Lower lobe of right lung (tissue), 2 donors: ENCODE results near the gene CLDN3. TPM values are rescaled to one million over a fixed set of nuclear protein-coding genes. Genes with fewer than 3 reads are reported as not detected.

ENCODE experiments used
- ATAC-seq, 2 donors: fragments of 200-7000 bp; cut with Tn5 transposase; one replicate each; pipeline ENCODE4 v1.9.1; 2020 to 2022; ENCODE audit warnings: mild to moderate bottlenecking in 2 of 2, moderate library complexity in 2 of 2
- DNase-seq: peaks from one replicate; pipeline ENCODE4 v3.0.0-alpha.2; 2020
- H3K27ac ChIP-seq: fragments of 200-600 bp; one replicate; pipeline ENCODE4 v1.8.0; 2022
- H3K27me3 ChIP-seq: fragments of 200-600 bp; one replicate; pipeline ENCODE4 v1.8.0; 2022; ENCODE audit warnings: low read depth
- H3K36me3 ChIP-seq: fragments of 200-600 bp; one replicate; pipeline ENCODE4 v1.8.0; 2022; ENCODE audit warnings: mild to moderate bottlenecking
- H3K4me1 ChIP-seq: fragments of 200-600 bp; one replicate; pipeline ENCODE4 v1.8.0; 2022
- H3K4me3 ChIP-seq: fragments of 200-600 bp; one replicate; pipeline ENCODE4 v1.8.0; 2022; ENCODE audit warnings: mild to moderate bottlenecking
- H3K9me3 ChIP-seq: fragments of 200-600 bp; one replicate; pipeline ENCODE4 v1.8.0; 2022
- CTCF ChIP-seq: fragments of 200-600 bp; IDR thresholded peaks from one replicate; pipeline ENCODE4 v1.8.0; 2022; ENCODE audit warnings: antibody characterized with exemption, mild to moderate bottlenecking
- intact Hi-C: fragments of 100-400 bp; cut with DNase I; formaldehyde crosslinking; loops from one replicate; pipeline ENCODE4 v1.11.0; 2022
- total RNA-seq: library from RNA; stranded (reverse); fragmentation: NEBNext Ultra II Directional; extraction: Animal tissue kit (Norgen Biotek cat#: 25700); gene quantifications from one replicate; pipeline ENCODE4 v1.2.1, GENCODE V29; 2021
- donor health status: DM: no; HTN: yes; CAD: no; lungs with severe emphysema.

CLDN3 gene
- total RNA-seq, 1 donor from 2014 or later, result 12.8 TPM

DNA sequence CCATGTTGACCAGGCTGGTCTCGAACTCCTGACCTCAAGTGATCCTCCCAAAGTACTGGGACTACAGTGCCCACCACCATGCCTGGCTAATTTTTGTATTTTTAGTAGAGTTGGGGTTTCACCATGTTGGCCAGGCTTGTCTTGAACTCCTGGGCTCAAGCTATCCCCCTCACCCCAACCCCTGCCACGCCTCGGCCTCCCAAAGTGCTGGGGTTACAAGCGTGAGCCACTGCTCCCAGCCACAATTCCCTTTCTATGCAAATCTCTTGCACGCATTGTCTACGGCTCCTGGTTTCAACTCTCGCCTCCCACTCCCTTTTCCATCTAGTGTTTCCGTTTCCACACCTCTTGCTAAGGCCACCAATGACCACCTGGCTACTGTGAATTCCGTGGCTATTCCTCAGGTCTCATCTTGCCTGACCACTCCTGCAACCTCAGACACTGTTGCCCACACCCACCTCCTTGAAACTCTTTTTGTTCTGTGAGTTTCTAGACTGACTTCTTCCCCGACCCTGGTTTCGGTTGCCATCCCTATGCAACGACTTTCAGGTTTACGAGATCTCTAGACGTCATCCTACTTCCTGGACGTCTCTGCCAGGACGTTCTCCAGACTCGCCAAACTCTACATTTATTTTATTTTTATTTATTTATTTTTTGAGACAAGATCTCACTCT lies 3.4 kb downstream of the CLDN3 start:
- intact Hi-C loops, result no loop called here
- Histone ChIP-seq H3K36me3 (no peaks in the 10 kb centered on the region), H3K27me3 (peaks cover 41% of the 10 kb centered on the region), H3K9me3 (no peaks in the 10 kb centered on the region), H3K4me1 (peaks cover 13% of the 10 kb centered on the region), H3K27ac (no peak overlapping the region), H3K4me3 (no peak overlapping the region)
- ATAC-seq (no peak), DNase-seq (no peak)
- TF ChIP-seq CTCF, result no peak

DNA sequence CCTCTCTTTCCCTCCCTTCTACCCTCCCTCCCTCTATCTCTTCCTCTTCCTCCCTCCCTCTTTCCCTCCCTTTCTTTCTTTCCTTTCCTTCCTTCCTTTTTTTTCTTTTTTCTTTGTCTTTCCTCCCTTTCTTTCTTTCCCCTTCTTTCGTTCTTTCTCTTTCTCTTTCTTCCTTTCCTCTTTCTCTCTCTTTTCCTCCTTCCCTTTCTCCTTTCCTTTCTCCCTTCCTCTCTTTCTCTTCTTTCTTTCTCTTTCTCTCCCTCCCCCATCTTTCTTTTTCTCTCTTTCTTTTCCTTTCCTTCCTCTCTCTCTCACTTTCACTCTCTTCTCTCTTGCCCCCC lies 7.4 kb downstream of the CLDN3 start:
- H3K4me1 ChIP-seq, result no peaks in the 10 kb centered on the region

DNA sequence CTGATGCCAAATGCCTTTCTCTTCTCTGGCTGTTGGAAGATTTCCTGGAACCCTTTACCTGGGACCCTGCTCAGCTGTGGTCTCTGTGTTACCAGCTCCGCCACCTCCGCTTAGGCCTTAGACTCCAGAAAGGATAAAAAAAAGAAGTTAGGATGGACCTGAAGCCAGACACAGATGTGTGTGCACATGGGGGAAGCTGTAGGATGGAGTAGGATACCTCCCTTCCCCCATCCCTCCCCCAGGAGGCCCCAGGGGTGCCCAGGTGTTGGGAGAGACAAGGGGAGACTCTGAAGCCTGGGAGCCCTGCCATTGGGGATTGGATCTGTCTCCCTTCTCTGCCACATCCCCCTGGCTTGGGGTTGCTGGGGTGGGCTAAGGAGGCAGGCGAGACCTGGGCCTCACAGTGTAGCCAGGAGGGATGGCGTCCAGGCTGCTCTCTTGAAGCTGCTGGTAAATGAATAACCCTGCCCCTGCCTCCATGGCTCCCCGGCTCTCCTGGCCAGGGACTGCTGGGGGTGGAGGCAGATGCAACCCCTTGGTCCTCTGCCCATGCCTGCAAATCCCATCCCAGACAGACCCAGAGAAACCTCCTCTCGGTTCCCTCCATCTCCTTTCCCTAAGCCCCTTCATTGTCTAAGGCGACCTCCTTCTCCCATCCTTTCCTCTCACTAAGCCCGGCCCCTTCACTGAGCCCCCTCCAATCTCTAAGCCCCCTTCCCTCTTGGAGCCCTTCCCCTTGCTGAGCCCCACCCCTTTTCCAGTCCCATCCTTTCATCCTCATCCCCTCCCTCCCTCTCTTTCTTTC lies 8.0 kb downstream of the CLDN3 start:
- Histone ChIP-seq H3K4me1 (no peaks in the 10 kb centered on the region), H3K9me3 (no peaks in the 10 kb centered on the region), H3K36me3 (no peaks in the 10 kb centered on the region), H3K27ac (no peak overlapping the region), H3K27me3 (no peaks in the 10 kb centered on the region), H3K4me3 (no peak overlapping the region)
- ATAC-seq (peak in 1 of 2 donors; percentile 21), DNase-seq (no peak)
- no peak for TF ChIP-seq CTCF
- intact Hi-C loops, result no loop called here

More for the DNA sequence above, 7.4 kb downstream of the CLDN3 start:
- peaks cover 3% of the 10 kb centered on the region for H3K27me3 ChIP-seq
- H3K4me3 ChIP-seq, result no peak overlapping the region
- ATAC-seq, result no peak
- TF ChIP-seq CTCF, result no peak
- H3K9me3 ChIP-seq, result no peaks in the 10 kb centered on the region
- intact Hi-C loops, result no loop called here
- no peak overlapping the region for H3K27ac ChIP-seq
- no peak for DNase-seq
- H3K36me3 ChIP-seq, result no peaks in the 10 kb centered on the region

DNA sequence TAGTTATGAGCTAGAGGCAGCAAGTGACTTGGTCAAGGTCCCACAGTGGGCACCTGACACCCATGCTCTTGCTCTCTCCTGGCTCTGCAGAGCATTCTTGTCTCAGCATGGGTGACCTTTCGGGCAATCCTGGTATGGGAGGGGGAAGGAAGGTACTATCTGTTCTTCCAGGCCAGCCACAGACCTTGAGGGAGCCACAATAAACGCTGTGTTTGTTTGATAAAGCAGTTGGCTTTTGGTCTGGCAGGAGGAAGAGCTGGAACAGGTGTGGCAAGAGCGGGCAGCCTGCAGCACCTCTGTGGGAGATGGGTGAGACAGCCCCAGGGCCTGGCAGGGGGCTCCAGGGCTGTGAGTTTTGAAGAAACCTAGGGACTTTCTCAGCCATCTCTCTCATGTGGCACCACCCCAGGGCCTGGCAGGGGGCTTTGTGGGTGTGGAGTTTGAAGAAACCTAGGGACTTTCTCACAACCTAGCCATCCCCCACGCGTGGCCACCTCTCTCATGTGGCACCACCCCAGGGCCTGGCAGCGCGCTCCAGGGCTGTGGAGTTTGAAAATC lies 11.4 kb downstream of the CLDN3 start:
- Histone ChIP-seq H3K4me3 (no peak overlapping the region), H3K27ac (no peak overlapping the region), H3K9me3 (no peaks in the 10 kb centered on the region), H3K4me1 (no peaks in the 10 kb centered on the region), H3K36me3 (no peaks in the 10 kb centered on the region), H3K27me3 (no peaks in the 10 kb centered on the region)
- intact Hi-C loops, result no loop called here
- TF ChIP-seq CTCF, result no peak
- no peak for ATAC-seq
- no peak for DNase-seq

DNA sequence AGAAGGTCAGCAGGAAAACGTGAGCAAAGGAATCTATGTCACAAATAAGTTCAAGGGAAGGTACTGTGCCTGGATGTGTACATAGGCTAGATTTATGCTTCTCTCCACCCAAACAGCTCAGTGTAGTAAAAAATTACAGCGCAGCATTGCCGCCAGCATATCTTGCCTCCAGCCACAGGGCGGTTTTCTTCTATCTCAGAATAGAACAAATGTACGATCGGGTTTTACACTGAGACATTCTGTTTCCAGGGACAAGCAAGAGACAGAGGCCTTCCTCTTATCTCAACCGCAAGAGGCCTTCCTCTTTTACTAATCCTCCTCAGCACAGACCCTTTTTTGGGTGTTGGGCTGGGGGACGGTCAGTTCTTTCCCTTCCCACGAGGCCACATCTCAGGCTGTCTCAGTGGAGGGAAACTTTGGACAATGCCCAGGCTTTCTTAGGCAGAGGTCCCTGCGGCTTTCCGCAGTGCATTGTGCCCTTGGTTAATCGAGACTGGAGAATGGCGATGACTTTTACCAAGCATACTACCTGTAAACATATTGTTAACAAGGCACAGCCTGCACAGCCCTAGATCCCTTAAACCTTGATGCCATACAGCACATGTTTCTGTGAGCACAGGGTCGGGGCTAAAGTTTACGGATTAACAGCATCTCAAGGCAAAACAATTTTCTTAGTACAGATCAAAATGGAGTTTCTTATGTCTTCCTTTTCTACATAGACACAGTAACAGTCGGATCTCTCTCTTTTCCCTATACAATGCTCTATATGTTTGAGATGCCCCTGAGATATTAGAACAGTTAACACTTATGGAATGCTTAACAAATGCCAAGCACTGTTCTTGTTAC lies 19.9 kb downstream of the CLDN3 start:
- H3K4me3 ChIP-seq, result no peak overlapping the region
- intact Hi-C loops, result no loop called here
- DNase-seq, result no peak

More for the DNA sequence above, 19.9 kb downstream of the CLDN3 start:
- no peak for TF ChIP-seq CTCF
- ATAC-seq, result no peak
- Histone ChIP-seq H3K4me1 (no peaks in the 10 kb centered on the region), H3K36me3 (no peaks in the 10 kb centered on the region), H3K27me3 (no peaks in the 10 kb centered on the region), H3K9me3 (no peaks in the 10 kb centered on the region), H3K27ac (no peak overlapping the region)
